Epithelial cell of proximal tubule (primary cell): Measurements from ENCODE around the gene PUM2. TPM values are rescaled to one million over a fixed set of nuclear protein-coding genes. Genes with fewer than 3 reads are reported as not detected.

Experiments used
- DNase-seq: peaks from one replicate; pipeline ENCODE4 v3.0.0-alpha.2; 2011; ENCODE audit warnings: low read depth
- H3K4me3 ChIP-seq: 2 replicates; pipeline ENCODE4 v1.5.1; 2011; ENCODE audit warnings: low read depth, mild to moderate bottlenecking, low read length
- total RNA-seq: library from RNA; depleted of rRNA; stranded (reverse); fragments of >200 nt; gene quantifications from 2 replicates; pipeline ENCODE4 v1.2.3, GENCODE V29; 2015
- TF ChIP-seq, protein P1 (sequence below): conservative IDR thresholded peaks from 2 replicates; pipeline ENCODE4 v1.5.1; 2012; ENCODE audit warnings: low read depth, mild to moderate bottlenecking, low read length

The PUM2 gene
- 14.9 and 19.8 TPM in 2 replicates for total RNA-seq

GRCh38 chr2:20350753-20351554 is at the start of gene PUM2:
TSS of gene PUM2 (minus strand) at chr2:20350844. CDS start at chr2:20327360, 23,484 bp downstream.
- TF ChIP-seq, protein P1, sequence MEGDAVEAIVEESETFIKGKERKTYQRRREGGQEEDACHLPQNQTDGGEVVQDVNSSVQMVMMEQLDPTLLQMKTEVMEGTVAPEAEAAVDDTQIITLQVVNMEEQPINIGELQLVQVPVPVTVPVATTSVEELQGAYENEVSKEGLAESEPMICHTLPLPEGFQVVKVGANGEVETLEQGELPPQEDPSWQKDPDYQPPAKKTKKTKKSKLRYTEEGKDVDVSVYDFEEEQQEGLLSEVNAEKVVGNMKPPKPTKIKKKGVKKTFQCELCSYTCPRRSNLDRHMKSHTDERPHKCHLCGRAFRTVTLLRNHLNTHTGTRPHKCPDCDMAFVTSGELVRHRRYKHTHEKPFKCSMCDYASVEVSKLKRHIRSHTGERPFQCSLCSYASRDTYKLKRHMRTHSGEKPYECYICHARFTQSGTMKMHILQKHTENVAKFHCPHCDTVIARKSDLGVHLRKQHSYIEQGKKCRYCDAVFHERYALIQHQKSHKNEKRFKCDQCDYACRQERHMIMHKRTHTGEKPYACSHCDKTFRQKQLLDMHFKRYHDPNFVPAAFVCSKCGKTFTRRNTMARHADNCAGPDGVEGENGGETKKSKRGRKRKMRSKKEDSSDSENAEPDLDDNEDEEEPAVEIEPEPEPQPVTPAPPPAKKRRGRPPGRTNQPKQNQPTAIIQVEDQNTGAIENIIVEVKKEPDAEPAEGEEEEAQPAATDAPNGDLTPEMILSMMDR: no peak
- peak within 1 kb of the TSS; percentile 83 for H3K4me3 ChIP-seq
- no peak for DNase-seq

DNA sequence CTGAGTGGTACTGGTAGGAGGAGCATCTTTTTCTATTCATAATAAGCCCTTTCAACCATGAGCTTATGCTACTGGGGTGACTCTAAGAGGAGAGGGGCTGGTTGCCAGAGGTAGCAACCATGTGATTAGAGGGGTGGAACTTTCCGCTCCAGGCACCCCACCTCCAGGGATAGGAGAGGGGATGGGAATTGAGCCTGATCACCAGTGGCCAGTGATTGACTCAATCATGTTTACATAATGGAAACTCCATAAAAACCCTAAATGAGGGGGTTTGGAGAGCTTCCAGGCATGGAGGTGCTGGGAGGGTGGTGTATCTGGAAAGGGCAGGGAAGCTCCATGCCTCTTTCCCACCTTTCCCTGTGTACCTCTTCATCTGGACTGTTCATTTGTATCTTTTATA is 49.7 kb upstream of the PUM2 start:
- TF ChIP-seq, protein P1: no peak
- H3K4me3 ChIP-seq: no peak overlapping the region
- DNase-seq: no peak

- TF ChIP-seq, protein P1: no peak
- DNase-seq: no peak
- H3K4me3 ChIP-seq: no peak overlapping the region
Observed at GRCh38 chr2:20398956-20399567, 48.4 kb upstream of the PUM2 start.

DNA sequence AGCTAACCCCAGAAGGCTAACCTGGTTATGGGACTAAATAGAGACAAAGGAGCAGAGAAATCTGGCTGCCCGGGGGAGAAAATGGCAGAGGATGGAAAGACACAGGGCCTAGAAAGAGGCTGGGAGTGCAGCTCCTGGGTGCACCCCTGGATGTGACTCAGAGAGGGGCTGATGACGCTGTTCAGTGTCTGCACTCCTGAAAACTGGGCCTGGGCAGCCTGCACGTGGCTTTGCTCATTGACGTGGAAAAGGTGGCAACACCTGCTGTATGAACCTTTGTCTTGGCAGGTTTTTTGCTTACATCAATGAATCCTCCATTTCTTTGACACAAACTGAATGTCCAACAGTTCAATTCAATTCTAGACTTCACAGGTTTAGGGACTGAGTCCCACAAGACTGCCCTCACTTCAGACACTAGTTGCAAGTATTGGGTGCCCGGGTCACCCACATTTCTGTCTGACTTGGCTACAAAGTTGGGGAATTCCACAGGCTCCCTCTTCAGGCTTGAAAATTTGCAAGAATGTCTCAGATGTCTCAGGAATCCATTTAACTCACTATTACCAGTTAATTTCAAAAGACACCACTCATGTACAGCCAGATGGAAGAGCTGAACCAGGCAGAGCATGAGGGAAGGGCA is 47.3 kb upstream of the PUM2 start:
- H3K4me3 ChIP-seq: no peak overlapping the region
- DNase-seq: no peak
- TF ChIP-seq, protein P1: no peak

DNA sequence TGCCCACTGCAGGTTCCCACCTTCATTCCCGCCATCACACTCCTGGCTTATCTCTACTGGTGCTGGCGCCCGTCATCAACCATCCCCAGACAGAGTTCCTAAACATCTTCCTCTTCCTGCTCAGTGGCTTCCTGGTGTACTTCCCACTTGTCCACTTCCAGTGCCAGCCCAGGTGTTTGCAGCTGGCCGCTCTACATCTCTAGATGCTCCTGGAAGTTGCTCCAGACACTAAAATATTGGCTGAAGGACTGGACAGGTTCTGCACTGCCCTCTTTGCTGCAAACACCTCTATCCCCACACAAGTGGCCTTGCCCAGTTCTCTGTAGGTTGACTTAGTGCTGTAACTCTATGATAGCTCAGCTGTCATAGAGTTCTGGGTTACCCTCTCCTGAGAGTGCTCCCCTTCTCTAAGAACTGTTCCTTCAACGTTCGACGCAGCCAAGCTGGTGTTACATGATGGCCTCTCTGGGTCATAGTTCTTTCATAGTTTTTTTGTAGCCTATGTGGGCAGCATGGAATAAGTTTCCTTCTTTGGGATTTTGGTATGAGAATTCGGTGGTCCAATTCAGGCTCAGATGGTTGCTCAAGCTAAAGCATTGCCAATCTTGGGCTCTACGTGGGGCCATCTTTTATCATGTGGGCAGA is 45.8 kb upstream of the PUM2 start:
- DNase-seq: no peak
- TF ChIP-seq, protein P1: no peak
- H3K4me3 ChIP-seq: no peak overlapping the region

- no peak for DNase-seq
- TF ChIP-seq, protein P1: no peak
- H3K4me3 ChIP-seq: no peak overlapping the region
Observed at GRCh38 chr2:20393986-20394385, 43.3 kb upstream of the PUM2 start.
